GM23338 (cell line): ENCODE results near the gene RXFP2.

Source experiments
- EZH2 ChIP-seq: fragments of 200-600 bp; sonication (generic); IDR thresholded peaks from one replicate; pipeline ENCODE4 v1.8.0; 2017; ENCODE audit warnings: antibody characterized with exemption, mild to moderate bottlenecking, low read depth; ENCODE audit not compliant: unreplicated experiment
- EZH2phosphoT487 ChIP-seq: fragments of 200-600 bp; sonication (generic); IDR thresholded peaks from one replicate; pipeline ENCODE4 v1.8.1; 2018; ENCODE audit warnings: antibody characterized with exemption; ENCODE audit not compliant: unreplicated experiment
- JUNB ChIP-seq: IDR thresholded peaks from one replicate; pipeline ENCODE4 v1.6.1; 2016; ENCODE audit warnings: antibody characterized with exemption; ENCODE audit not compliant: unreplicated experiment
- POLR2AphosphoS5 ChIP-seq: IDR thresholded peaks from 2 replicates; pipeline ENCODE4 v1.6.1; 2016; ENCODE audit warnings: antibody characterized with exemption, low read depth
- ZNF331 ChIP-seq: fragments of 250-450 bp; sonication (Bioruptor Pico); IDR thresholded peaks from 2 replicates; pipeline ENCODE4 v1.5.0; 2020; ENCODE audit warnings: low read depth, mild to moderate bottlenecking, moderate library complexity
- TF ChIP-seq, protein P1 (sequence below), 2 experiments: fragments of 200-600 bp in 1 of 2; sonication (generic) in 1 of 2; conservative IDR thresholded peaks; 2 replicates each; pipeline versions ENCODE4 v1.5.1 to v1.6.1; 2016 to 2017; ENCODE audit warnings: antibody characterized with exemption in 2 of 2, low read depth in 2 of 2, mild to moderate bottlenecking in 2 of 2, moderate library complexity in 1 of 2
- TF ChIP-seq, protein P2 (sequence below): IDR thresholded peaks from 2 replicates; pipeline ENCODE4 v1.6.1; 2016; ENCODE audit warnings: antibody characterized with exemption
- TF ChIP-seq, protein P3 (sequence below): IDR thresholded peaks from one replicate; pipeline ENCODE4 v1.6.1; 2018; ENCODE audit warnings: antibody characterized with exemption; ENCODE audit not compliant: unreplicated experiment
- TF ChIP-seq, protein P4 (sequence below): fragments of 250-450 bp; sonication (Bioruptor Pico); IDR thresholded peaks from 2 replicates; pipeline ENCODE4 v1.5.0; 2020; ENCODE audit warnings: mild to moderate bottlenecking, moderate library complexity

DNA sequence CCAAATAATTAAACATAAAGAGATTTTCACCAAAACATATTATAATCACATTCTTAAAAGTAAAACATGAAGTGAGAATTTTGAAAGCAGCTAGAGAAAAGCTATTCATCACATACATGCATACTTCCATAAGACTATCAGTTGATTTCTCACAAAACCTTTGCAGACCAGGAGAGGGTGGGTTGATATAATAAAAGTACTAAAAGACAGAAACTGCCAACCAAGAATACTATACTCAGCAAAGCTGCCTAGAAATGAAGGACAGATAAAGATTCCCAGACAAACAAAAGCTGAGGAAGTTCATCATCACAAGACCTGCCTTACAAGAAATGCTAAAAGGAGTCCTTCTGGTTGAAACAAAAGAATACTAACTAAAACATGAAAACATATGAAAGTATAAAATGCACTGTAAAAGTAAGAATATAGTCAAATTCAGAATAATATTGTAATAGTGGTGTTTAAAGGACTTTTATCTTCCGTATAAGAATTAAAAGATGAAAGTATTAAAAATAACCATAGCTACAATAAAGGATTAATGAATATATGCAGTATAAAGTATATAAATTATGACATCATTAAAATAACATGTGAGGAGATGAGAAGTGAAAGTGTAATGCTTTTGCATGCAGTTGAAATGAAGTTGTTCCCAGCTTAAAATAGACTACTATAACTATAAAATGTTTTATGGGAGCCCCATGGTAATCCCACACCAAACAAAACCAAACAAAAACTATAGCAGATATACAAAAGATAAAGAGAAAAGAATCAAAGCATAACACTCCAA is 76.2 kb downstream of the RXFP2 start:
- no peak for TF ChIP-seq POLR2AphosphoS5
- TF ChIP-seq, protein P1, sequence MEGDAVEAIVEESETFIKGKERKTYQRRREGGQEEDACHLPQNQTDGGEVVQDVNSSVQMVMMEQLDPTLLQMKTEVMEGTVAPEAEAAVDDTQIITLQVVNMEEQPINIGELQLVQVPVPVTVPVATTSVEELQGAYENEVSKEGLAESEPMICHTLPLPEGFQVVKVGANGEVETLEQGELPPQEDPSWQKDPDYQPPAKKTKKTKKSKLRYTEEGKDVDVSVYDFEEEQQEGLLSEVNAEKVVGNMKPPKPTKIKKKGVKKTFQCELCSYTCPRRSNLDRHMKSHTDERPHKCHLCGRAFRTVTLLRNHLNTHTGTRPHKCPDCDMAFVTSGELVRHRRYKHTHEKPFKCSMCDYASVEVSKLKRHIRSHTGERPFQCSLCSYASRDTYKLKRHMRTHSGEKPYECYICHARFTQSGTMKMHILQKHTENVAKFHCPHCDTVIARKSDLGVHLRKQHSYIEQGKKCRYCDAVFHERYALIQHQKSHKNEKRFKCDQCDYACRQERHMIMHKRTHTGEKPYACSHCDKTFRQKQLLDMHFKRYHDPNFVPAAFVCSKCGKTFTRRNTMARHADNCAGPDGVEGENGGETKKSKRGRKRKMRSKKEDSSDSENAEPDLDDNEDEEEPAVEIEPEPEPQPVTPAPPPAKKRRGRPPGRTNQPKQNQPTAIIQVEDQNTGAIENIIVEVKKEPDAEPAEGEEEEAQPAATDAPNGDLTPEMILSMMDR (conservative IDR thresholded peaks at IDR 0.05; ENCODE audit: low read depth in 2 of 2) = no peak
- no peak for TF ChIP-seq EZH2
- TF ChIP-seq, protein P2, sequence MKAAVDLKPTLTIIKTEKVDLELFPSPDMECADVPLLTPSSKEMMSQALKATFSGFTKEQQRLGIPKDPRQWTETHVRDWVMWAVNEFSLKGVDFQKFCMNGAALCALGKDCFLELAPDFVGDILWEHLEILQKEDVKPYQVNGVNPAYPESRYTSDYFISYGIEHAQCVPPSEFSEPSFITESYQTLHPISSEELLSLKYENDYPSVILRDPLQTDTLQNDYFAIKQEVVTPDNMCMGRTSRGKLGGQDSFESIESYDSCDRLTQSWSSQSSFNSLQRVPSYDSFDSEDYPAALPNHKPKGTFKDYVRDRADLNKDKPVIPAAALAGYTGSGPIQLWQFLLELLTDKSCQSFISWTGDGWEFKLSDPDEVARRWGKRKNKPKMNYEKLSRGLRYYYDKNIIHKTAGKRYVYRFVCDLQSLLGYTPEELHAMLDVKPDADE = no peak
- no peak for TF ChIP-seq JUNB
- no peak for TF ChIP-seq EZH2phosphoT487
- TF ChIP-seq, protein P3, sequence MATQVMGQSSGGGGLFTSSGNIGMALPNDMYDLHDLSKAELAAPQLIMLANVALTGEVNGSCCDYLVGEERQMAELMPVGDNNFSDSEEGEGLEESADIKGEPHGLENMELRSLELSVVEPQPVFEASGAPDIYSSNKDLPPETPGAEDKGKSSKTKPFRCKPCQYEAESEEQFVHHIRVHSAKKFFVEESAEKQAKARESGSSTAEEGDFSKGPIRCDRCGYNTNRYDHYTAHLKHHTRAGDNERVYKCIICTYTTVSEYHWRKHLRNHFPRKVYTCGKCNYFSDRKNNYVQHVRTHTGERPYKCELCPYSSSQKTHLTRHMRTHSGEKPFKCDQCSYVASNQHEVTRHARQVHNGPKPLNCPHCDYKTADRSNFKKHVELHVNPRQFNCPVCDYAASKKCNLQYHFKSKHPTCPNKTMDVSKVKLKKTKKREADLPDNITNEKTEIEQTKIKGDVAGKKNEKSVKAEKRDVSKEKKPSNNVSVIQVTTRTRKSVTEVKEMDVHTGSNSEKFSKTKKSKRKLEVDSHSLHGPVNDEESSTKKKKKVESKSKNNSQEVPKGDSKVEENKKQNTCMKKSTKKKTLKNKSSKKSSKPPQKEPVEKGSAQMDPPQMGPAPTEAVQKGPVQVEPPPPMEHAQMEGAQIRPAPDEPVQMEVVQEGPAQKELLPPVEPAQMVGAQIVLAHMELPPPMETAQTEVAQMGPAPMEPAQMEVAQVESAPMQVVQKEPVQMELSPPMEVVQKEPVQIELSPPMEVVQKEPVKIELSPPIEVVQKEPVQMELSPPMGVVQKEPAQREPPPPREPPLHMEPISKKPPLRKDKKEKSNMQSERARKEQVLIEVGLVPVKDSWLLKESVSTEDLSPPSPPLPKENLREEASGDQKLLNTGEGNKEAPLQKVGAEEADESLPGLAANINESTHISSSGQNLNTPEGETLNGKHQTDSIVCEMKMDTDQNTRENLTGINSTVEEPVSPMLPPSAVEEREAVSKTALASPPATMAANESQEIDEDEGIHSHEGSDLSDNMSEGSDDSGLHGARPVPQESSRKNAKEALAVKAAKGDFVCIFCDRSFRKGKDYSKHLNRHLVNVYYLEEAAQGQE = no peak
- TF ChIP-seq, protein P4, sequence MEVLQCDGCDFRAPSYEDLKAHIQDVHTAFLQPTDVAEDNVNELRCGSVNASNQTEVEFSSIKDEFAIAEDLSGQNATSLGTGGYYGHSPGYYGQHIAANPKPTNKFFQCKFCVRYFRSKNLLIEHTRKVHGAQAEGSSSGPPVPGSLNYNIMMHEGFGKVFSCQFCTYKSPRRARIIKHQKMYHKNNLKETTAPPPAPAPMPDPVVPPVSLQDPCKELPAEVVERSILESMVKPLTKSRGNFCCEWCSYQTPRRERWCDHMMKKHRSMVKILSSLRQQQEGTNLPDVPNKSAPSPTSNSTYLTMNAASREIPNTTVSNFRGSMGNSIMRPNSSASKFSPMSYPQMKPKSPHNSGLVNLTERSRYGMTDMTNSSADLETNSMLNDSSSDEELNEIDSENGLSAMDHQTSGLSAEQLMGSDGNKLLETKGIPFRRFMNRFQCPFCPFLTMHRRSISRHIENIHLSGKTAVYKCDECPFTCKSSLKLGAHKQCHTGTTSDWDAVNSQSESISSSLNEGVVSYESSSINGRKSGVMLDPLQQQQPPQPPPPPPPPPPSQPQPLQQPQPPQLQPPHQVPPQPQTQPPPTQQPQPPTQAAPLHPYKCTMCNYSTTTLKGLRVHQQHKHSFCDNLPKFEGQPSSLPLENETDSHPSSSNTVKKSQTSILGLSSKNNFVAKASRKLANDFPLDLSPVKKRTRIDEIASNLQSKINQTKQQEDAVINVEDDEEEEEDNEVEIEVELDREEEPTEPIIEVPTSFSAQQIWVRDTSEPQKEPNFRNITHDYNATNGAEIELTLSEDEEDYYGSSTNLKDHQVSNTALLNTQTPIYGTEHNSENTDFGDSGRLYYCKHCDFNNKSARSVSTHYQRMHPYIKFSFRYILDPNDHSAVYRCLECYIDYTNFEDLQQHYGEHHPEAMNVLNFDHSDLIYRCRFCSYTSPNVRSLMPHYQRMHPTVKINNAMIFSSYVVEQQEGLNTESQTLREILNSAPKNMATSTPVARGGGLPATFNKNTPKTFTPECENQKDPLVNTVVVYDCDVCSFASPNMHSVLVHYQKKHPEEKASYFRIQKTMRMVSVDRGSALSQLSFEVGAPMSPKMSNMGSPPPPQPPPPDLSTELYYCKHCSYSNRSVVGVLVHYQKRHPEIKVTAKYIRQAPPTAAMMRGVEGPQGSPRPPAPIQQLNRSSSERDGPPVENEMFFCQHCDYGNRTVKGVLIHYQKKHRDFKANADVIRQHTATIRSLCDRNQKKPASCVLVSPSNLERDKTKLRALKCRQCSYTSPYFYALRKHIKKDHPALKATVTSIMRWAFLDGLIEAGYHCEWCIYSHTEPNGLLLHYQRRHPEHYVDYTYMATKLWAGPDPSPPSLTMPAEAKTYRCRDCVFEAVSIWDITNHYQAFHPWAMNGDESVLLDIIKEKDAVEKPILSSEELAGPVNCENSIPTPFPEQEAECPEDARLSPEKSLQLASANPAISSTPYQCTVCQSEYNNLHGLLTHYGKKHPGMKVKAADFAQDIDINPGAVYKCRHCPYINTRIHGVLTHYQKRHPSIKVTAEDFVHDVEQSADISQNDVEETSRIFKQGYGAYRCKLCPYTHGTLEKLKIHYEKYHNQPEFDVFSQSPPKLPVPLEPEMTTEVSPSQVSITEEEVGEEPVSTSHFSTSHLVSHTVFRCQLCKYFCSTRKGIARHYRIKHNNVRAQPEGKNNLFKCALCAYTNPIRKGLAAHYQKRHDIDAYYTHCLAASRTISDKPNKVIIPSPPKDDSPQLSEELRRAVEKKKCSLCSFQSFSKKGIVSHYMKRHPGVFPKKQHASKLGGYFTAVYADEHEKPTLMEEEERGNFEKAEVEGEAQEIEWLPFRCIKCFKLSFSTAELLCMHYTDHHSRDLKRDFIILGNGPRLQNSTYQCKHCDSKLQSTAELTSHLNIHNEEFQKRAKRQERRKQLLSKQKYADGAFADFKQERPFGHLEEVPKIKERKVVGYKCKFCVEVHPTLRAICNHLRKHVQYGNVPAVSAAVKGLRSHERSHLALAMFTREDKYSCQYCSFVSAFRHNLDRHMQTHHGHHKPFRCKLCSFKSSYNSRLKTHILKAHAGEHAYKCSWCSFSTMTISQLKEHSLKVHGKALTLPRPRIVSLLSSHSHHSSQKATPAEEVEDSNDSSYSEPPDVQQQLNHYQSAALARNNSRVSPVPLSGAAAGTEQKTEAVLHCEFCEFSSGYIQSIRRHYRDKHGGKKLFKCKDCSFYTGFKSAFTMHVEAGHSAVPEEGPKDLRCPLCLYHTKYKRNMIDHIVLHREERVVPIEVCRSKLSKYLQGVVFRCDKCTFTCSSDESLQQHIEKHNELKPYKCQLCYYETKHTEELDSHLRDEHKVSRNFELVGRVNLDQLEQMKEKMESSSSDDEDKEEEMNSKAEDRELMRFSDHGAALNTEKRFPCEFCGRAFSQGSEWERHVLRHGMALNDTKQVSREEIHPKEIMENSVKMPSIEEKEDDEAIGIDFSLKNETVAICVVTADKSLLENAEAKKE (CRISPR knock-in tag) = no peak
- no peak for TF ChIP-seq ZNF331 (CRISPR knock-in tag)
